H9 (cell line): ENCODE results near the gene ARHGDIA. TPM values are rescaled to one million over a fixed set of nuclear protein-coding genes. Genes with fewer than 3 reads are reported as not detected.

Experiments used
- DNase-seq: peaks from one replicate; pipeline ENCODE4 v3.0.0-alpha.2; 2017
- H2AFZ ChIP-seq: one replicate; pipeline ENCODE4 v1.6.1; 2013; ENCODE audit warnings: mild to moderate bottlenecking, low read length, control low read depth, moderate library complexity
- H2AK5ac ChIP-seq: 2 replicates; pipeline ENCODE4 v1.6.1; 2013; ENCODE audit warnings: low read length, control low read depth, mixed read lengths; ENCODE audit not compliant: insufficient read length
- H2BK120ac ChIP-seq: one replicate; pipeline ENCODE4 v1.6.1; 2013; ENCODE audit warnings: low read depth, mild to moderate bottlenecking, low read length, control low read depth, inconsistent platforms; ENCODE audit not compliant: poor library complexity, severe bottlenecking
- H2BK12ac ChIP-seq: 2 replicates; pipeline ENCODE4 v1.6.1; 2013; ENCODE audit warnings: low read length, control low read depth, mixed read lengths, low read depth; ENCODE audit not compliant: insufficient read length
- H2BK15ac ChIP-seq: 2 replicates; pipeline ENCODE4 v1.6.1; 2013; ENCODE audit warnings: low read depth, low read length, control low read depth
- H2BK20ac ChIP-seq: one replicate; pipeline ENCODE4 v1.6.1; 2013; ENCODE audit warnings: low read depth, mild to moderate bottlenecking, low read length, control low read depth, inconsistent platforms; ENCODE audit not compliant: poor library complexity, severe bottlenecking
- H2BK5ac ChIP-seq: 2 replicates; pipeline ENCODE4 v1.6.1; 2013; ENCODE audit warnings: low read length, control low read depth, mixed read lengths; ENCODE audit not compliant: insufficient read length
- H3K14ac ChIP-seq: 2 replicates; pipeline ENCODE4 v1.6.1; 2013; ENCODE audit warnings: low read length, control low read depth; ENCODE audit not compliant: insufficient read depth
- H3K18ac ChIP-seq: 2 replicates; pipeline ENCODE4 v1.6.1; 2013; ENCODE audit warnings: low read depth, mild to moderate bottlenecking, mixed read lengths, low read length, control low read depth; ENCODE audit not compliant: insufficient read length
- H3K23ac ChIP-seq: 2 replicates; pipeline ENCODE4 v1.6.1; 2013; ENCODE audit warnings: low read length, control low read depth, mixed read lengths, low read depth; ENCODE audit not compliant: insufficient read length
- H3K23me2 ChIP-seq: 2 replicates; pipeline ENCODE4 v1.6.1; 2013; ENCODE audit warnings: low read depth, mild to moderate bottlenecking, mixed read lengths, low read length, control low read depth; ENCODE audit not compliant: insufficient read length, poor library complexity, severe bottlenecking
- H3K27ac ChIP-seq: 2 replicates; pipeline ENCODE4 v1.5.1; 2013; ENCODE audit warnings: low read length, control low read depth, mixed read lengths, low read depth; ENCODE audit not compliant: insufficient read length
- H3K27me3 ChIP-seq: 2 replicates; pipeline ENCODE4 v1.6.1; 2013; ENCODE audit warnings: low read length, control low read depth, inconsistent platforms; ENCODE audit not compliant: insufficient read depth
- H3K4ac ChIP-seq: 2 replicates; pipeline ENCODE4 v1.6.1; 2013; ENCODE audit warnings: low read depth, mild to moderate bottlenecking, control low read depth, inconsistent platforms, low read length, moderate library complexity
- H3K4me1 ChIP-seq: 2 replicates; pipeline ENCODE4 v1.6.1; 2013; ENCODE audit warnings: low read length, control low read depth, inconsistent platforms; ENCODE audit not compliant: insufficient read depth
- H3K4me2 ChIP-seq: 2 replicates; pipeline ENCODE4 v1.6.1; 2013; ENCODE audit warnings: low read length, control low read depth, mixed read lengths; ENCODE audit not compliant: insufficient read length, insufficient read depth
- H3K56ac ChIP-seq: 2 replicates; pipeline ENCODE4 v1.6.1; 2013; ENCODE audit warnings: low read depth, mild to moderate bottlenecking, mixed read lengths, low read length, control low read depth; ENCODE audit not compliant: insufficient read length
- H3K79me1 ChIP-seq: 2 replicates; pipeline ENCODE4 v1.6.1; 2013; ENCODE audit warnings: low read depth, mild to moderate bottlenecking, moderate library complexity, low read length, control low read depth, inconsistent platforms; ENCODE audit not compliant: insufficient read depth, poor library complexity, severe bottlenecking
- H3K79me2 ChIP-seq: 2 replicates; pipeline ENCODE4 v1.6.1; 2013; ENCODE audit warnings: low read length, control low read depth, inconsistent platforms; ENCODE audit not compliant: insufficient read depth
- H3K9ac ChIP-seq: 2 replicates; pipeline ENCODE4 v1.6.1; 2013; ENCODE audit warnings: low read length, control low read depth, mixed read lengths; ENCODE audit not compliant: insufficient read length; ENCODE audit errors: extremely low read depth
- H3K9me3 ChIP-seq: one replicate; pipeline ENCODE4 v1.6.1; 2013; ENCODE audit warnings: low read depth, low read length, inconsistent platforms; ENCODE audit not compliant: control insufficient read depth
- H3T11ph ChIP-seq: one replicate; pipeline ENCODE4 v1.6.1; 2013; ENCODE audit warnings: mild to moderate bottlenecking, low read length, control low read depth, inconsistent platforms
- H4K20me1 ChIP-seq: one replicate; pipeline ENCODE4 v1.6.1; 2013; ENCODE audit not compliant: control insufficient read depth, insufficient read length, insufficient read depth
- H4K5ac ChIP-seq: 2 replicates; pipeline ENCODE4 v1.6.1; 2013; ENCODE audit warnings: low read depth, mild to moderate bottlenecking, mixed read lengths, low read length, control low read depth; ENCODE audit not compliant: insufficient read length
- H4K8ac ChIP-seq: replicated peaks from 2 replicates; pipeline ENCODE4 v1.6.1; 2013; ENCODE audit warnings: low read length, control low read depth, mixed read lengths, low read depth; ENCODE audit not compliant: insufficient read length
- H4K91ac ChIP-seq: 2 replicates; pipeline ENCODE4 v1.6.1; 2013; ENCODE audit warnings: low read depth, mild to moderate bottlenecking, moderate library complexity, mixed read lengths, low read length, control low read depth; ENCODE audit not compliant: insufficient read length
- H3K27ac Mint-ChIP-seq, 3 experiments: 2 replicates in 2 of 3; 3 replicates in 1 of 3; pipeline ENCODE4 v1.8.0; 2020 to 2021; ENCODE audit warnings: mixed read lengths in 3 of 3, mild to moderate bottlenecking in 1 of 3, moderate library complexity in 1 of 3
- H3K27me3 Mint-ChIP-seq: 2 replicates; pipeline ENCODE4 v1.8.0; 2021; ENCODE audit warnings: low read depth, mild to moderate bottlenecking, moderate library complexity, mixed read lengths
- H3K36me3 Mint-ChIP-seq, 3 experiments: 2 replicates in 2 of 3; 3 replicates in 1 of 3; pipeline ENCODE4 v1.8.0; 2020 to 2021; ENCODE audit warnings: low read depth in 3 of 3, mixed read lengths in 3 of 3; ENCODE audit not compliant: insufficient read depth in 1 of 3
- H3K4me1 Mint-ChIP-seq, 2 experiments: 2 replicates each; pipeline ENCODE4 v1.8.0; 2020; ENCODE audit warnings: mixed read lengths in 2 of 2
- H3K4me3 Mint-ChIP-seq, 2 experiments: 2 replicates in 1 of 2; 3 replicates in 1 of 2; pipeline ENCODE4 v1.8.0; 2020 to 2021; ENCODE audit warnings: mild to moderate bottlenecking in 2 of 2, mixed read lengths in 2 of 2, moderate library complexity in 1 of 2
- H3K9me3 Mint-ChIP-seq, 2 experiments: 2 replicates in 1 of 2; 3 replicates in 1 of 2; pipeline ENCODE4 v1.8.0; 2020; ENCODE audit warnings: mild to moderate bottlenecking in 2 of 2, mixed read lengths in 2 of 2, moderate library complexity in 1 of 2
- CTCF ChIP-seq: fragments of 200-600 bp; sonication (generic); conservative IDR thresholded peaks from 3 replicates; pipeline ENCODE4 v1.8.0; 2021; ENCODE audit warnings: antibody characterized with exemption, mild to moderate bottlenecking
- WGBS: extraction: QIAGEN DNeasy Blood & Tissue Kit; methylation state at CpG from one replicate; pipeline ENCODE4 v1.1.7; 2013; ENCODE audit warnings: missing lambda C conversion rate, low lambda C conversion rate, mixed read lengths; ENCODE audit not compliant: insufficient read length; ENCODE audit errors: extremely low coverage; 5-methylcytosine and 5-hydroxymethylcytosine counted together
- total RNA-seq: library from RNA; stranded (reverse); gene quantifications from 2 replicates; pipeline ENCODE4 v1.2.1, GENCODE V29; 2021

The ARHGDIA gene
- total RNA-seq, 1 experiment from 2014 or later, result 247 TPM

- H3K9me3 ChIP-seq, result no peaks in the 10 kb centered on the region
- no peak overlapping the region for H4K8ac ChIP-seq
- H3K9ac ChIP-seq, result no peak overlapping the region
- H3K27ac ChIP-seq, result no peak overlapping the region
- no peak overlapping the region; a peak in 1 of 5 replicates for H3K4me3 Mint-ChIP-seq
- no peaks in the 10 kb centered on the region for H3K79me1 ChIP-seq
- H3K36me3 Mint-ChIP-seq, result peaks cover 19 to 59% (median 42%) of the 10 kb centered on the region in 3 experiments; a peak in 6 of 7 replicates
- no peak overlapping the region for H2AK5ac ChIP-seq
- no peaks in the 10 kb centered on the region for H3K23me2 ChIP-seq
- no peak overlapping the region for H3K18ac ChIP-seq
- H3K27me3 ChIP-seq, result no peaks in the 10 kb centered on the region
- no peak overlapping the region for H3T11ph ChIP-seq
- H2BK15ac ChIP-seq, result no peak overlapping the region
- WGBS, result no CpG with 5 or more reads among the region's 13 CpGs
- H2BK20ac ChIP-seq, result no peak overlapping the region
- H3K56ac ChIP-seq, result no peak overlapping the region
- H4K5ac ChIP-seq, result no peak overlapping the region
- no peak overlapping the region for H3K4ac ChIP-seq
- H3K23ac ChIP-seq, result no peak overlapping the region
- no peak for DNase-seq
- H2BK5ac ChIP-seq, result no peak overlapping the region
- H3K9me3 Mint-ChIP-seq, result no peaks in the 10 kb centered on the region
- no peaks in the 10 kb centered on the region for H3K79me2 ChIP-seq
- H4K91ac ChIP-seq, result no peak overlapping the region
- H3K4me1 Mint-ChIP-seq, result peaks cover 3% of the 10 kb centered on the region in 2 experiments; a peak in 2 of 4 replicates
- H3K14ac ChIP-seq, result no peak overlapping the region
- no peak overlapping the region for H3K4me2 ChIP-seq
- no peak for TF ChIP-seq CTCF
- no peak overlapping the region for H2BK12ac ChIP-seq
- H3K27me3 Mint-ChIP-seq, result no peaks in the 10 kb centered on the region
- H4K20me1 ChIP-seq, result no peaks in the 10 kb centered on the region
- no peaks in the 10 kb centered on the region for H3K4me1 ChIP-seq
- H2AFZ ChIP-seq, result no peak overlapping the region
- H2BK120ac ChIP-seq, result no peak overlapping the region
- no peak overlapping the region for H3K27ac Mint-ChIP-seq
Observed at GRCh38 chr17:81845361-81845760, 25.8 kb downstream of the ARHGDIA start.
